GM19397 (cell line): Measurements from ENCODE around the gene UBE2G2.
A peak's percentile ranks its signal among the peaks of the same experiment; 100 is the strongest.

Experiments used
- ATAC-seq: cut with Tn5 transposase; IDR thresholded peaks from one replicate; pipeline ENCODE4 v1.9.1; 2021; ENCODE audit warnings: mild to moderate bottlenecking, moderate library complexity; ENCODE audit not compliant: unreplicated experiment

UBE2G2 gene

GRCh38 chr21:44816761-44817505, 15.3 kb upstream of the UBE2G2 start:
- no peak for ATAC-seq

- ATAC-seq = no peak
These were observed 14.4 kb upstream of the UBE2G2 start for GRCh38 chr21:44815852-44816628.

DNA sequence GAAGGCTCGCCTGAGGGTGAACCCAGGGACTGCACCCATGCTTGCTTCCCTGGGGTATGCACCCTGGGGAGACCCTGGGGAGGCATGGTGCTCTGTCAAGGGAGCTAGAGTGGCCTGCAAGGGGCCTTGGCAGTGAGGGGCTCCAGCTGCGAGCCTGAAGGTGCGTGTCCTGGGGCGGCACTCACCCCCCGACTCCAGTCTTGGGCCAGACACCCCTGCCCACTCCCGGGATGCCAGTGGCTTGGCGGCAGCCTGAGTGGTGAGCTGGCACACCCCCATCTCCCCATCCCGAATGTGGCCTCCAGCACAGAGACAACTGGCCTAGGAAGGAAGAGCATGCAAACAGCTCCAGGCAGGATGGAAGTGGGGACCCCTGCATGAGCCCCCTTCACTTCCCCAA, 13.6 kb upstream of the UBE2G2 start:
- no peak for ATAC-seq

GRCh38 chr21:44814498-44815023, 12.9 kb upstream of the UBE2G2 start:
- no peak for ATAC-seq

GRCh38 chr21:44813727-44814126, 12.1 kb upstream of the UBE2G2 start:
- ATAC-seq = no peak

DNA sequence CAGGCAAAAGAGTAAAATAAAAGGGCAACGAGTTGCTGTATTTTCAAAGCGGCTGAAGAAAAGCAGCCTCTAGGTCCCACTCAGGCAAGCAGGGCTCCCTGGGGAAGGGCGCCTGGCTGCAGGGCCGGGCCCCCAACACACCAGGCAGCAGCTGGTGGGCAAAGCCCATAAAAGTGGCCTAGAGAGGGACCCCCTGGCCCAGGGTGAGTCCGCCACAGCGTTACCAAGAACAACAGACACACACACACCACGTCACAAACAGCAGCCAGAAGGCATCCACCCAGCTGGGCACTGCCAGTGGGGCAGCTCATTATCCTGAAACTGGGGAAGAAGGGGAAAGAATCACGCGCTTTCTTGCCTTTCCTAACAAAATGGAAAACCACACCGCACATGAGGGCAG, 11.5 kb upstream of the UBE2G2 start:
- no peak for ATAC-seq

DNA sequence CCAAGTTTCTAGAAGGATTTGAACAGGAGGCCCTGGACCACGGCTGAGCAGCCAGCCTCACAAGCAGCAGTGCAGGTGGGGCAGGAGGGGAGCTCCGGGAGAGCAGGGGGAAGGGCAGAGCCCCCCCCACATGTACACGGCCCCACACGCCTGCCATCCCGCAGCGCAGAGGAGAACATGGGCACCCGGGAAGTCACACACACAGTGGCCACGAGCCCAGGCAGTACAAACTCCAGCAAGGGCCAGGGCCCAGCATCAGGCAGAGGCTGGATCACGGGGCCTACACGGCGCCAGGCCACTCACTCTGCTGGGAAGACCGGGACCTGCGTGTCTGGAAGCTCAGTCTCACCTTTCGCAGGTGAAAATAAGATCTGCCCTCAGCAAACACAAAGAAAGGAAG, 11.0 kb upstream of the UBE2G2 start:
- ATAC-seq = no peak

DNA sequence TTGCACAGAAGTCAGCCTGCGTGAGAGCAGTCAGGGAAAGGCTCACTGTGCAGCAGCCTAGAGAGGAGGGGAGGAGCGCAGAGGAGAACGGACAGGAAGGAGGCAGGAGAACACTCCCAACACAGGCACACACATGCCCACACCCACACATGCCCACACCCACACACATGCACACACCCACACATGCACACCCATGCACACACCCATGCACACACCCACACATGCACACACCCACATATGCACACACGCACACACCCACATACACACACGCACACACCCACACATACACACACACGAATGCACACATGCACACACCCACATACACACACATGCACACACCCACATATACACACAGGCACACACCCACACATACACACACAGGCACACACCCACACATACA, 9.2 kb upstream of the UBE2G2 start:
- no peak for ATAC-seq

DNA sequence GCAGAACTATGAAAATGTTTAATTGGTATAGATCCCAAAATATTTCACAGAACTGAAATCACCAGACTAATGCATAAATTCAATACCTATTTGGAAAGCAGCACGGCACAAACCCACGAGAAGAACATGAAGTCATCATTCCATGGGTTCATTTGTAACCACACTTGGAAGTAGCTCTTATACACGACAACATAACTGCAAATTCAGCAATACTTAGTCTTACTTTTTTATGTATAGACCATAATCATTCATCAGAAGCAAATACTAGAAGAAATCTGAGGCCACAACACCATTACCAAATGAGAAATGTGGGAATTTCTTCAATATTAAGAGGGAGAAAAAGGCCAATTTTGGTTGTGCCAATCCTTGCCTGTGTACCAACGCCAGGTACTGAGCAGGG, 4.2 kb upstream of the UBE2G2 start:
- ATAC-seq = no peak

DNA sequence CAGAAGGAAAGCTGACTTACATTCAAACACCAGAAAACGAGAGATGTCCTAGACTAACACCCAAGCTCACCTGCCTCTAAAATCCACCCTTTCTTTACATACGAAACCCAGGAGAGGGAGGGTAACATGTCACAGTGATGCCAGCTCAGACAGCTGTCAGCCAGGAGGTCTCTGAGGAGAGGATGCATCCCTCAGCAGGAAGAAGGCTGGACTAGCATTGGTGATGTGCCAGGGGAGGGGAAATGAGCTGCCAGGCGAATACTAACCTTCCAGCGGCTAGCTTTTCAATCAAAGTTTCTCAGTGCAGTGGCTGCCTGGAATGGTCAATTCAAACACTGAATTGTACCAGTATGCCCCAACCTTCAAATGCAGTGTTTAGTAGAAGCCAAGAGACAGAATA, 3.6 kb upstream of the UBE2G2 start:
- ATAC-seq = no peak

DNA sequence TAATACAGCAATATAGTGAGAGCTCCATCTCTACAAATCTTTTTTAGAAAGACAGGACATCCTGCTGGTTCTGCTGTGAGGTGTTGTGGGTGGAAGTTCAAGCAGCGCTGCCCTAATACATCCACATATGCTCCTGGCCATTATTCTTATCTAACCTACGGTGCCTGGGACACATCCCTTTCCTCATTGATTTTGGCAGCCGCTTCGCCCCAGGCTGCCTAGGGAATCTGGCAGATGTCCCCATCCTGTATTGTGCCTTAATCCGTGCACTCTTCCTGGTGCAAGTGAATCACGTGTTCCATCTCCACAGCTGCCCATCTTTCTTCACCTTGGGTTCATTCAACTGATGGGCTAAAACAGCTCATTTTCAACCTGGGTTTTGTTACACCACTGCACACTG, 3.1 kb upstream of the UBE2G2 start:
- ATAC-seq = no peak

DNA sequence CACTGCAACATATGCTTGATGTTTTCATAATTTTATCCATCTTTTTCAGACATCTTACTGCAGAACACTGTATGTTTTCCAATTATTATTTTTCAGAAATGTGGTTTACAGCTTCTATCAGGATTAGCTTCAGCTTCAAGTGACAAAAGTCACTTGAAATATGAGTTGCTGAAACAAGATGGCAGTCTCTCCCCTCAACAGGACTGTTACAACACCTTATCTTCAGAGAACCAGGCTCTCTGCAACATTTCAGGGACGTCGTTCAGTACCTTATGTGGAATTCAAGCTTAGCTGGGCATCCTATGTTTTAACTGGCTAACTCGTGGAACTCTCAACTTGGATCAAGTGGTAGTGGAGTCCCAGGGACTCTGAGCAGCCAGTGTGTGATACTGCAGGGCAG, 2.0 kb upstream of the UBE2G2 start:
- ATAC-seq = no peak

GRCh38 chr21:44802396-44803153, 955 bp upstream of the UBE2G2 start:
- no peak for ATAC-seq

- peak; percentile 28 for ATAC-seq
These were observed 601 bp downstream of the UBE2G2 start for GRCh38 chr21:44800971-44801467.

- no peak for ATAC-seq
These were observed 1.5 kb downstream of the UBE2G2 start for GRCh38 chr21:44800103-44800502.

DNA sequence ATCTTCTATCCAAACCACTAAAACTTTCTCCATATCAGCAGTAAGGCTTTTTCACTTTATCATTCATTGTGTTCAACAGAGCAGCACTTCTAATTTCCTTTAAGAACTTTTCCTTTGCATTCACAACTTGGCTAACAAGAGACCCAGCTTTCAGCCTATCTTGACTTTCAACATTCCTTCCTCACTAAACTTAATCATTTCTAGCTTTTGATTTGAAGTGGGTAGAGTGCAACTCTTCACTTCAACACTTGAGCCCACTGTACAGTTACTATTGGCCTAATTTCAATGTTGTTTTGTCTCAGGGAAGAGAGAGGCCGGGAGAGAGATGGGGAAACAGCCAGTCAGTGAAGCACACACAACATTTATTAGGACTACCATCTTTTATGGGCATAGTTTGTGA, 2.0 kb downstream of the UBE2G2 start:
- no peak for ATAC-seq

DNA sequence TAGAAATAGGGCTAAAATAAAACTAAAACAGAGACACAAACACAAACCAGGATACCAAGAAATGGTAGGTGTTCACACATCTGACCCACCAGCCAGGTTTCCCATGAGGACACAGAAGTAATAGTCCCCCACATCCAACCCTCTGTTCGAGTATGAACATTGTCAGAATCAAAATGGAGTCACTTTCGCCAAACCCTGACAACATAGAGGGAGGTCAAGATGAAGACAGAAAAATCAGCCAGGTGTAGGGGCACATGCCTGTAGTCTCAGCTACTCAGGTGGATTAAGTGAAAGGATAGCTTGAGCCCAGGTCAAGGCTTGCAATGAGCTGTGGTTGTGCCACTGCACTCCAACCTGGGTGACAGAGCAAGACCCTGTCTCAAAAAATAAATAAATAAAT, 3.8 kb downstream of the UBE2G2 start:
- no peak for ATAC-seq

GRCh38 chr21:44795342-44795741, 6.3 kb downstream of the UBE2G2 start:
- no peak for ATAC-seq

GRCh38 chr21:44793592-44794374, 7.8 kb downstream of the UBE2G2 start:
- no peak for ATAC-seq
